Measurements from ENCODE around the gene SYNGR3. TPM values are rescaled to one million over a fixed set of nuclear protein-coding genes. Genes with fewer than 3 reads are reported as not detected.

SYNGR3 gene
- total RNA-seq, 1 experiment from 2014 or later, result 15.2 TPM

DNA sequence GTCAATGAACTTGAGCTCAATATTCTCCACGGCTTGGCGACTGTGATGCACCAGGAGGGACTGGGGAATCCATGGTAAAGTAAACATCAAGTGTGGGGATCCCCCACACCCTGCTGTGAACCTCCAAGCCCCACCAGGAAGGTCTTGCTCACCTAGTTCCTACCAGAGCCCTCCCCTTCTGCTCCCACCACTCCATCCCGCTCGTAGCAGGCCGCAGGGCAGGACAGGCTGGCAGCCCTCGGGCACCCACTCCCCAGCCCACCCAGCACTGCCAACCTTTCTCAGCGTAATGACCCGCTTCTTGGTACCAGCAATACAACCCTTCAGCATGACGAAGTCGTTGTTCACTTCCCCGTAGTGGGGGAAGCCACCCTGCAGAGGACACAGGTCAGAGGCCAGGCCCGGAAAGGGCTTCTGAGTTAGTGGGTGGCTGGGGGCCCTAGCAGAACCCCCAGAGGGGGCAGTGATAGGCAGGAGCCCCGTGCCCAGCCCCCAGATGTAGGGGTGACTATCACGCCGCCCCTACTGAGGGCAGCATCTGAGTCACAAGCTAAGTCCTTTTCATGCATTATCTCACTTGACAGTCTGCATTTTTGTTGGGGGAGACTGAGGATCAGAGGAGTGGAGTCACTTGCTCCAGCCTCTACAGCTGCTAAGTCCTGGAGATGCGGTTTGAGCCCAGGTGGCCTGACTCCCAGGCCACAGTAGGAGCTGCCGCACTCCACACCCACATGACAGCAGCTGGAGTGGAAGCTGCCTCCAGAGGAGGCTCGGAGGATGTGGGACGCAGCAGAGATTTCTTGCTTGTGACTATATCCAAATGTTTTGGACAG, 44.0 kb upstream of the SYNGR3 start:
- no peak for ATAC-seq

DNA sequence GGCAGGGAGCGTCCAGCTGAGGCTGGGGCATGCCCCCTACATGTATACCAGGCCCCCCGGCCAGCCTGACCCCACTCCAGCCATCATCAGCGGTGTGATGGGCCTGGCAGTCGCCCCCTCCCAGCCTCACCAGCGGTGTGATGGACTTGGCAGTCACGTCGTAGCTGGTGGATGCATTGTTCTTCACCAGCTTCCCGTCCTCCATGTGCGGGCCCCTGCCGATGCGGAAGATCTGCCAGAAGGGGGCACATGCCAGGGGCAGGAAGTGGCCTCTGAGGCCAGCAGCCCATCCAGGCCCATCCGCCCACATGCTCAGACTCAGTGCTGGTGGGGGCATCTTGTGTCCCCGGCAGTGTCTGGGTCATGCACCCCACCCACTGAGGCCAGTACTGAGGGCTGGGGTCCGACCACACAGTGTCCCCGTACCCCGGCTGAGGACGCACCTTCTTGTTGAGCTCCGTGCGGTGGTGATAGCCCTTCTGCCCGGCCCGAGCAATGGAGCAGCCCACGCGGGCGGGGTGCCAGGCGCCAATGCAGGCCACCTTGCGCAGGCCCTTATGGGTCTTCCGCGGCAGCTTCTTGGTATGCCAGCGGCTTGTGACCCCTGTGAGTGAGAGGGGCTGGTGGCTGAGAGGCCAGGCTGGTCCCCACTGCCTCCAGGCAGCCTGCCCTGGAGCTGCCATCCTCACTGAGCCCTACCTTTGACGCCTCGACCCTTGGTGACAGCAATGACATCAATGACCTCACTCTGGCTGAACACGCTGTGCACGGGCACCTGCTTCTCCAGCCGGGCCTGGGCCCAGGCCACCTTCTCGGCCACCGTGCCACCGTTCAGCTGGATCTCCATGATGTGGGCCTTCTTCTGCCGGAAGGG, 43.0 kb upstream of the SYNGR3 start:
- intact Hi-C loops (cut with micrococcal nuclease; ENCODE audit: unreplicated experiment) (no loop called here), in situ Hi-C loops (cut with HindIII; ENCODE audit: low pct_unique_long_range_greater_than_20kb, low sequenced_read_pairs) (no loop called here)
- no peak for ATAC-seq
- H3K27ac ChIP-seq (ENCODE audit: low read length), result no peak overlapping the region
- DNase-seq (ENCODE audit: low read depth, low spot score), result no peak
- no peak overlapping the region for H3K4me3 ChIP-seq (ENCODE audit: low read depth in 2 of 2, low read length in 2 of 2)
- no TSS peak for BruUV-seq (replicated peaks)
- TF ChIP-seq, protein P1, sequence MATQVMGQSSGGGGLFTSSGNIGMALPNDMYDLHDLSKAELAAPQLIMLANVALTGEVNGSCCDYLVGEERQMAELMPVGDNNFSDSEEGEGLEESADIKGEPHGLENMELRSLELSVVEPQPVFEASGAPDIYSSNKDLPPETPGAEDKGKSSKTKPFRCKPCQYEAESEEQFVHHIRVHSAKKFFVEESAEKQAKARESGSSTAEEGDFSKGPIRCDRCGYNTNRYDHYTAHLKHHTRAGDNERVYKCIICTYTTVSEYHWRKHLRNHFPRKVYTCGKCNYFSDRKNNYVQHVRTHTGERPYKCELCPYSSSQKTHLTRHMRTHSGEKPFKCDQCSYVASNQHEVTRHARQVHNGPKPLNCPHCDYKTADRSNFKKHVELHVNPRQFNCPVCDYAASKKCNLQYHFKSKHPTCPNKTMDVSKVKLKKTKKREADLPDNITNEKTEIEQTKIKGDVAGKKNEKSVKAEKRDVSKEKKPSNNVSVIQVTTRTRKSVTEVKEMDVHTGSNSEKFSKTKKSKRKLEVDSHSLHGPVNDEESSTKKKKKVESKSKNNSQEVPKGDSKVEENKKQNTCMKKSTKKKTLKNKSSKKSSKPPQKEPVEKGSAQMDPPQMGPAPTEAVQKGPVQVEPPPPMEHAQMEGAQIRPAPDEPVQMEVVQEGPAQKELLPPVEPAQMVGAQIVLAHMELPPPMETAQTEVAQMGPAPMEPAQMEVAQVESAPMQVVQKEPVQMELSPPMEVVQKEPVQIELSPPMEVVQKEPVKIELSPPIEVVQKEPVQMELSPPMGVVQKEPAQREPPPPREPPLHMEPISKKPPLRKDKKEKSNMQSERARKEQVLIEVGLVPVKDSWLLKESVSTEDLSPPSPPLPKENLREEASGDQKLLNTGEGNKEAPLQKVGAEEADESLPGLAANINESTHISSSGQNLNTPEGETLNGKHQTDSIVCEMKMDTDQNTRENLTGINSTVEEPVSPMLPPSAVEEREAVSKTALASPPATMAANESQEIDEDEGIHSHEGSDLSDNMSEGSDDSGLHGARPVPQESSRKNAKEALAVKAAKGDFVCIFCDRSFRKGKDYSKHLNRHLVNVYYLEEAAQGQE (IDR thresholded peaks at IDR 0.05; ENCODE audit: insufficient read depth in 1 of 2, low read depth in 2 of 2, low read length in 1 of 2), result no peak
- TF ChIP-seq SIN3A (IDR thresholded peaks at IDR 0.05; ENCODE audit: borderline replicate concordance, insufficient read depth, low read depth, low read length) (no peak), POLR2AphosphoS5 (IDR thresholded peaks at IDR 0.05; ENCODE audit: low read depth, low read length) (no peak), TCF7L2 (IDR thresholded peaks at IDR 0.05; ENCODE audit: low read depth, low read length) (no peak)
- TF ChIP-seq, protein P2, sequence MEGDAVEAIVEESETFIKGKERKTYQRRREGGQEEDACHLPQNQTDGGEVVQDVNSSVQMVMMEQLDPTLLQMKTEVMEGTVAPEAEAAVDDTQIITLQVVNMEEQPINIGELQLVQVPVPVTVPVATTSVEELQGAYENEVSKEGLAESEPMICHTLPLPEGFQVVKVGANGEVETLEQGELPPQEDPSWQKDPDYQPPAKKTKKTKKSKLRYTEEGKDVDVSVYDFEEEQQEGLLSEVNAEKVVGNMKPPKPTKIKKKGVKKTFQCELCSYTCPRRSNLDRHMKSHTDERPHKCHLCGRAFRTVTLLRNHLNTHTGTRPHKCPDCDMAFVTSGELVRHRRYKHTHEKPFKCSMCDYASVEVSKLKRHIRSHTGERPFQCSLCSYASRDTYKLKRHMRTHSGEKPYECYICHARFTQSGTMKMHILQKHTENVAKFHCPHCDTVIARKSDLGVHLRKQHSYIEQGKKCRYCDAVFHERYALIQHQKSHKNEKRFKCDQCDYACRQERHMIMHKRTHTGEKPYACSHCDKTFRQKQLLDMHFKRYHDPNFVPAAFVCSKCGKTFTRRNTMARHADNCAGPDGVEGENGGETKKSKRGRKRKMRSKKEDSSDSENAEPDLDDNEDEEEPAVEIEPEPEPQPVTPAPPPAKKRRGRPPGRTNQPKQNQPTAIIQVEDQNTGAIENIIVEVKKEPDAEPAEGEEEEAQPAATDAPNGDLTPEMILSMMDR (IDR thresholded peaks at IDR 0.05), result no peak
- POLR2A ChIA-PET, result no interaction called here
- H3K9me3 ChIP-seq (ENCODE audit: control insufficient read depth, insufficient read depth, low read depth, low read length), result no peaks in the 10 kb centered on the region
- H3K36me3 ChIP-seq (ENCODE audit: control insufficient read depth, insufficient read depth, low read length), result no peaks in the 10 kb centered on the region; the same call in 1 of the 2 replicates
- peaks cover 8% of the 10 kb centered on the region for H3K4me1 ChIP-seq (ENCODE audit: control insufficient read depth, insufficient read depth, low read length)
- CTCF ChIA-PET, result no interaction called here
- H3K27me3 ChIP-seq (ENCODE audit: control insufficient read depth, insufficient read depth, low read length), result no peaks in the 10 kb centered on the region

More for the DNA sequence above, 44.0 kb upstream of the SYNGR3 start:
- Histone ChIP-seq H3K27ac (ENCODE audit: low read length) (no peak overlapping the region), H3K4me3 (ENCODE audit: low read depth in 2 of 2, low read length in 2 of 2) (no peak overlapping the region), H3K4me1 (ENCODE audit: control insufficient read depth, insufficient read depth, low read length) (peaks cover 11% of the 10 kb centered on the region), H3K36me3 (ENCODE audit: control insufficient read depth, insufficient read depth, low read length) (no peaks in the 10 kb centered on the region; the same call in 1 of the 2 replicates), H3K27me3 (ENCODE audit: control insufficient read depth, insufficient read depth, low read length) (no peaks in the 10 kb centered on the region), H3K9me3 (ENCODE audit: control insufficient read depth, insufficient read depth, low read depth, low read length) (no peaks in the 10 kb centered on the region)
- POLR2A ChIA-PET, result no interaction called here
- in situ Hi-C loops (cut with HindIII; ENCODE audit: low pct_unique_long_range_greater_than_20kb, low sequenced_read_pairs) (no loop called here), intact Hi-C loops (cut with micrococcal nuclease; ENCODE audit: unreplicated experiment) (no loop called here)
- no peak for DNase-seq (ENCODE audit: low read depth, low spot score)
- BruUV-seq (replicated peaks), result no TSS peak
- CTCF ChIA-PET, result no interaction called here
- TF ChIP-seq, protein P2 (IDR thresholded peaks at IDR 0.05), result no peak
- TF ChIP-seq TCF7L2 (IDR thresholded peaks at IDR 0.05; ENCODE audit: low read depth, low read length) (no peak), SIN3A (IDR thresholded peaks at IDR 0.05; ENCODE audit: borderline replicate concordance, insufficient read depth, low read depth, low read length) (no peak), POLR2AphosphoS5 (IDR thresholded peaks at IDR 0.05; ENCODE audit: low read depth, low read length) (no peak)
- TF ChIP-seq, protein P1 (IDR thresholded peaks at IDR 0.05; ENCODE audit: insufficient read depth in 1 of 2, low read depth in 2 of 2, low read length in 1 of 2), result no peak
